CD4-positive, alpha-beta T cell treated with Interleukin-12 subunit alpha and Interleukin-12 subunit beta, for 1 hour (primary cell): Measurements from ENCODE around the gene AQP12B.

Experiments
- DNase-seq: peaks from one replicate; pipeline ENCODE4 v3.0.0-alpha.2; 2020

The AQP12B gene

GRCh38 chr2:240717681-240718581 is 35.2 kb upstream of the AQP12B start:
- DNase-seq: no peak

- DNase-seq: no peak
These were observed 34.5 kb upstream of the AQP12B start for GRCh38 chr2:240717181-240717641.

- DNase-seq: no peak
These were observed 33.6 kb upstream of the AQP12B start for GRCh38 chr2:240716130-240716798.

GRCh38 chr2:240714747-240715725 is 32.4 kb upstream of the AQP12B start:
- no peak for DNase-seq

- DNase-seq: no peak
These were observed 31.5 kb upstream of the AQP12B start for GRCh38 chr2:240713928-240714746.

- DNase-seq: no peak
These were observed 30.6 kb upstream of the AQP12B start for GRCh38 chr2:240713071-240713927.

- no peak for DNase-seq
These were observed 29.4 kb upstream of the AQP12B start for GRCh38 chr2:240712121-240712520.

- no peak for DNase-seq
These were observed 29.0 kb upstream of the AQP12B start for GRCh38 chr2:240711701-240712100.

GRCh38 chr2:240711296-240711695 is 28.6 kb upstream of the AQP12B start:
- no peak for DNase-seq

- no peak for DNase-seq
These were observed 25.8 kb upstream of the AQP12B start for GRCh38 chr2:240708457-240708856.

- no peak for DNase-seq
These were observed 25.1 kb upstream of the AQP12B start for GRCh38 chr2:240707821-240708220.

GRCh38 chr2:240707043-240707756 is 24.5 kb upstream of the AQP12B start:
- no peak for DNase-seq

- no peak for DNase-seq
These were observed 22.6 kb upstream of the AQP12B start for GRCh38 chr2:240705204-240705791.

GRCh38 chr2:240704651-240705050 is 22.0 kb upstream of the AQP12B start:
- DNase-seq: peak; percentile 12

- no peak for DNase-seq
These were observed 21.0 kb upstream of the AQP12B start for GRCh38 chr2:240703417-240704341.

GRCh38 chr2:240702640-240703011 is 19.9 kb upstream of the AQP12B start:
- DNase-seq: no peak

GRCh38 chr2:240701736-240702639 is 19.3 kb upstream of the AQP12B start:
- DNase-seq: no peak
